Measurements from ENCODE around the gene RAP1GAP2.

DNA sequence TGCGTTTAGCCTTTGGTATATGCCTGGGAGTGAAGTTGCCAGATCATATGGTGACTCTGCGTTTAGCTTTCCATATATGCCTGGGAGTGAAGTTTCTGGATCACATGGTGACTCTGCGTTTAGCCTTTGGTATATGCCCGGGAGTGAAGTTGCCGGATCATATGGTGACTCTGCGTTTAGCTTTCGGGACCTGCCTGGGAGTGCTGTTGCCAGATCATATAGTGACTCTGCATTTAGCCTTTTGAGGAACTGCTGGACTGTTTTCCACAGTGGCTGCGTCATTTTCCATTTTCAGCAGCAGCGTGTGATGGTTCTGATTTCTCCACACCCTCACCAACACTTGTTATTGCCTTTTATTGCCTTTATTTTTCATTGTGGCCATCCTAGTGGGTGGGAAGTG, 194.2 kb downstream of the RAP1GAP2 start:
- TF ChIP-seq CTCF (IDR thresholded peaks at IDR 0.05) (no peak), POLR2A (IDR thresholded peaks at IDR 0.05) (no peak)

Measured in uterus (tissue), 2 donors.